ENCODE results near the gene KCNG2. TPM values are rescaled to one million over a fixed set of nuclear protein-coding genes. Genes with fewer than 3 reads are reported as not detected.

The KCNG2 gene
- total and polyA plus RNA-seq, 2 donors (not counting 1 experiment from before 2014, with no cell fraction given): not detected

GRCh38 chr18:79902075-79902474 is 104.3 kb downstream of the KCNG2 start:
- WGBS (ENCODE audit: insufficient coverage): 97% methylated on average over 8 of the region's 8 CpGs
- H3K27me3 Mint-ChIP-seq: no peaks in the 10 kb centered on the region
- ChIA-PET POLR2A (no interaction called here), CTCF (no interaction called here)
- Histone ChIP-seq H3K4me1 (ENCODE audit: control insufficient read depth in 2 of 2, insufficient read depth in 2 of 2, low read length in 2 of 2) (no peaks in the 10 kb centered on the region), H3K4me2 (replicated peaks; ENCODE audit: low read depth, low read length, poor library complexity, severe bottlenecking) (no peak overlapping the region), H3K27me3 (replicated peaks in 1 of 4; ENCODE audit: control extremely low read depth in 1 of 4, control insufficient read depth in 3 of 4, insufficient read depth in 4 of 4, low read length in 3 of 4) (no peaks in the 10 kb centered on the region), H3K9ac (ENCODE audit: low read length) (no peak overlapping the region), H3K4me3 (ENCODE audit: control extremely low read depth in 1 of 5, extremely low read depth in 1 of 5, insufficient read depth in 1 of 5, low read depth in 2 of 5, low read length in 4 of 5) (no peak overlapping the region), H4K20me1 (ENCODE audit: control insufficient read depth, insufficient read depth, low read length, poor library complexity, severe bottlenecking) (no peaks in the 10 kb centered on the region), H3K36me3 (replicated peaks in 1 of 2; ENCODE audit: control extremely low read depth in 1 of 2, control insufficient read depth in 1 of 2, extremely low read depth in 1 of 2, insufficient read depth in 2 of 2, low read length in 1 of 2) (peaks cover 0 to 16% of the 10 kb centered on the region in 2 experiments), H3K27ac (ENCODE audit: low read length in 2 of 2) (no peak overlapping the region), H3K9me3 (ENCODE audit: control extremely low read depth in 1 of 3, control insufficient read depth in 2 of 3, insufficient read depth in 1 of 3, low read length in 2 of 3) (peaks cover 1 to 69% (median 7%) of the 10 kb centered on the region in 3 donors), H3K79me2 (ENCODE audit: control insufficient read depth, insufficient read depth, low read length) (no peaks in the 10 kb centered on the region), H2AFZ (ENCODE audit: insufficient read depth, low read depth, low read length, poor library complexity, severe bottlenecking) (no peak overlapping the region)
- intact Hi-C loops (cut with micrococcal nuclease): no loop called here
- no peaks in the 10 kb centered on the region for H3K4me1 Mint-ChIP-seq
- peaks cover 3% of the 10 kb centered on the region for H3K9me3 Mint-ChIP-seq (ENCODE audit: insufficient read depth)
- TF ChIP-seq EZH2 (IDR thresholded peaks at IDR 0.05; ENCODE audit: borderline replicate concordance, insufficient read depth, low read depth, low read length, poor library complexity, severe bottlenecking): no peak
- no peak overlapping the region for H3K27ac Mint-ChIP-seq
- ATAC-seq (ENCODE audit: low read depth) (no peak), DNase-seq (peak; percentile 14)
- no peak overlapping the region for H3K4me3 Mint-ChIP-seq

DNA sequence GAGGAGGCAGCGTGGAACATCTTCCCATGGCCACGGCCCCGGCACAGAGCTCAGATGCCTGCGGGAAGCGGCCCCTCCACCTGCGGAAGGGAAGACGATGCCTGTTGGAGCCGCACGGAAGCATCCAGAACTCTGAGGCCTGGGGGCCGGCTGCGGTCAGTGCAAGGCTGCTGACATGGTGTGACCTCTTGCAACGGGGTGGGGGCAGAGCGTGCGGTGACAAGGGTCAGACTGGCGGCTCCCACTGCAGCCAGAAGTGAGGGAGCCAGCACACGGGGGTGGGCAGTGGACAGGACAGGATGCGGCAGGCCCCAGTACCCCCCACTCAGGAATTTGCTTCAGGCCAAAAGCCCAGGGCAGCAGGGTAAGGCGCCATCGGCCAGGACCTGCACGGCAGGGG is 104.9 kb downstream of the KCNG2 start:
- Histone ChIP-seq H3K27ac (ENCODE audit: low read length in 2 of 2) (no peak overlapping the region), H3K4me3 (ENCODE audit: control extremely low read depth in 1 of 5, extremely low read depth in 1 of 5, insufficient read depth in 1 of 5, low read depth in 2 of 5, low read length in 4 of 5) (no peak overlapping the region), H3K4me2 (replicated peaks; ENCODE audit: low read depth, low read length, poor library complexity, severe bottlenecking) (no peak overlapping the region), H3K9me3 (ENCODE audit: control extremely low read depth in 1 of 3, control insufficient read depth in 2 of 3, insufficient read depth in 1 of 3, low read length in 2 of 3) (peaks cover 0 to 66% (median 2%) of the 10 kb centered on the region in 3 donors), H3K79me2 (ENCODE audit: control insufficient read depth, insufficient read depth, low read length) (no peaks in the 10 kb centered on the region), H3K36me3 (replicated peaks in 1 of 2; ENCODE audit: control extremely low read depth in 1 of 2, control insufficient read depth in 1 of 2, extremely low read depth in 1 of 2, insufficient read depth in 2 of 2, low read length in 1 of 2) (peaks cover 0 to 18% of the 10 kb centered on the region in 2 experiments), H2AFZ (ENCODE audit: insufficient read depth, low read depth, low read length, poor library complexity, severe bottlenecking) (no peak overlapping the region), H3K4me1 (ENCODE audit: control insufficient read depth in 2 of 2, insufficient read depth in 2 of 2, low read length in 2 of 2) (no peaks in the 10 kb centered on the region), H3K27me3 (replicated peaks in 1 of 4; ENCODE audit: control extremely low read depth in 1 of 4, control insufficient read depth in 3 of 4, insufficient read depth in 4 of 4, low read length in 3 of 4) (no peaks in the 10 kb centered on the region), H4K20me1 (ENCODE audit: control insufficient read depth, insufficient read depth, low read length, poor library complexity, severe bottlenecking) (no peaks in the 10 kb centered on the region), H3K9ac (ENCODE audit: low read length) (no peak overlapping the region)
- intact Hi-C loops (cut with micrococcal nuclease): no loop called here
- Mint-ChIP-seq H3K27me3 (no peaks in the 10 kb centered on the region), H3K4me3 (no peak overlapping the region), H3K4me1 (no peaks in the 10 kb centered on the region), H3K27ac (no peak overlapping the region), H3K9me3 (ENCODE audit: insufficient read depth) (no peaks in the 10 kb centered on the region)
- 97% methylated on average over 18 of the region's 20 CpGs for WGBS (ENCODE audit: insufficient coverage)
- ChIA-PET POLR2A (no interaction called here), CTCF (no interaction called here)
- TF ChIP-seq, protein P1, sequence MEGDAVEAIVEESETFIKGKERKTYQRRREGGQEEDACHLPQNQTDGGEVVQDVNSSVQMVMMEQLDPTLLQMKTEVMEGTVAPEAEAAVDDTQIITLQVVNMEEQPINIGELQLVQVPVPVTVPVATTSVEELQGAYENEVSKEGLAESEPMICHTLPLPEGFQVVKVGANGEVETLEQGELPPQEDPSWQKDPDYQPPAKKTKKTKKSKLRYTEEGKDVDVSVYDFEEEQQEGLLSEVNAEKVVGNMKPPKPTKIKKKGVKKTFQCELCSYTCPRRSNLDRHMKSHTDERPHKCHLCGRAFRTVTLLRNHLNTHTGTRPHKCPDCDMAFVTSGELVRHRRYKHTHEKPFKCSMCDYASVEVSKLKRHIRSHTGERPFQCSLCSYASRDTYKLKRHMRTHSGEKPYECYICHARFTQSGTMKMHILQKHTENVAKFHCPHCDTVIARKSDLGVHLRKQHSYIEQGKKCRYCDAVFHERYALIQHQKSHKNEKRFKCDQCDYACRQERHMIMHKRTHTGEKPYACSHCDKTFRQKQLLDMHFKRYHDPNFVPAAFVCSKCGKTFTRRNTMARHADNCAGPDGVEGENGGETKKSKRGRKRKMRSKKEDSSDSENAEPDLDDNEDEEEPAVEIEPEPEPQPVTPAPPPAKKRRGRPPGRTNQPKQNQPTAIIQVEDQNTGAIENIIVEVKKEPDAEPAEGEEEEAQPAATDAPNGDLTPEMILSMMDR (IDR thresholded peaks at IDR 0.05): no peak
- no peak for TF ChIP-seq EZH2 (IDR thresholded peaks at IDR 0.05; ENCODE audit: borderline replicate concordance, insufficient read depth, low read depth, low read length, poor library complexity, severe bottlenecking)
- DNase-seq (no peak), ATAC-seq (ENCODE audit: low read depth) (no peak)
